Fibroblast of lung (primary cell): Measurements from ENCODE around the gene AATF.

Source experiments
- EZH2 ChIP-seq: IDR thresholded peaks from 2 replicates; pipeline ENCODE4 v1.5.1; 2012; ENCODE audit warnings: low read length, control low read depth, mild to moderate bottlenecking; ENCODE audit errors: missing control alignments
- TF ChIP-seq, protein P1 (sequence below), 2 donors: IDR thresholded peaks in 1 of 2; conservative IDR thresholded peaks in 1 of 2; 1 replicate in 1 of 2; 2 replicates in 1 of 2; pipeline ENCODE4 v1.5.1; 2011 to 2012; ENCODE audit warnings: low read length in 2 of 2, control low read depth in 1 of 2, inconsistent platforms in 1 of 2, low read depth in 1 of 2, mild to moderate bottlenecking in 1 of 2

DNA sequence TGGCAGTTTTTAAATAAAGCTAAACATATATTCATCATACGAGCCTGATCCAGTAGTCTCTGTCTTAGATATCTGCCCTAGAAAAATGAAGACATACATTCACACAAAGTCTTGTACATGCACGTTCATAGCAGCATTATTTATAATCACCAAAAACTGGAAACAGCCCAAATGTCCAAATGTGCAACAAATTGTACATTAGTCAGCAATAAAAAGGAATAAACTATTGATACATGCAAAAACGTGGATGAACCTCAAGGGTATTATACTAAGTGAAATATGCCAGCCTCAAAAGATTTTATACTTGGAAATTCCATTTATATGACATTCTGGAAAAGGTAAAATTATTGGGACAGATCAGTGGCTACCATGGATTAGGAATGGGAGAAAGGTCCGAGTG lies 22.8 kb downstream of the AATF start:
- TF ChIP-seq, protein P1, sequence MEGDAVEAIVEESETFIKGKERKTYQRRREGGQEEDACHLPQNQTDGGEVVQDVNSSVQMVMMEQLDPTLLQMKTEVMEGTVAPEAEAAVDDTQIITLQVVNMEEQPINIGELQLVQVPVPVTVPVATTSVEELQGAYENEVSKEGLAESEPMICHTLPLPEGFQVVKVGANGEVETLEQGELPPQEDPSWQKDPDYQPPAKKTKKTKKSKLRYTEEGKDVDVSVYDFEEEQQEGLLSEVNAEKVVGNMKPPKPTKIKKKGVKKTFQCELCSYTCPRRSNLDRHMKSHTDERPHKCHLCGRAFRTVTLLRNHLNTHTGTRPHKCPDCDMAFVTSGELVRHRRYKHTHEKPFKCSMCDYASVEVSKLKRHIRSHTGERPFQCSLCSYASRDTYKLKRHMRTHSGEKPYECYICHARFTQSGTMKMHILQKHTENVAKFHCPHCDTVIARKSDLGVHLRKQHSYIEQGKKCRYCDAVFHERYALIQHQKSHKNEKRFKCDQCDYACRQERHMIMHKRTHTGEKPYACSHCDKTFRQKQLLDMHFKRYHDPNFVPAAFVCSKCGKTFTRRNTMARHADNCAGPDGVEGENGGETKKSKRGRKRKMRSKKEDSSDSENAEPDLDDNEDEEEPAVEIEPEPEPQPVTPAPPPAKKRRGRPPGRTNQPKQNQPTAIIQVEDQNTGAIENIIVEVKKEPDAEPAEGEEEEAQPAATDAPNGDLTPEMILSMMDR (conservative IDR thresholded peaks at IDR 0.05 in 1 of 2, IDR thresholded peaks at IDR 0.05 in 1 of 2; ENCODE audit: low read depth in 1 of 2, low read length in 2 of 2) = no peak
- no peak for TF ChIP-seq EZH2
